A549 (cell line): ENCODE measurements around the gene CTRL. TPM values are rescaled to one million over a fixed set of nuclear protein-coding genes. Genes with fewer than 3 reads are reported as not detected.

Experiments
- ATAC-seq, 2 experiments: fragments of 200-7000 bp in 1 of 2; fragments of >200 bp in 1 of 2; cut with Nextera tagmentation in 1 of 2; cut with Tn5 transposase in 1 of 2; 3 replicates each; pipeline versions ENCODE4 v1.8.0 to v1.9.1; 2018 to 2020; ENCODE audit warnings: mild to moderate bottlenecking in 1 of 2, moderate library complexity in 1 of 2
- CTCF ChIA-PET: fragments of 300-600 bp; sonication (Branson Sonifier 250); formaldehyde crosslinking; extraction: SDS; loops from one replicate; lab custom pipeline; 2021; ENCODE audit warnings: antibody characterized with exemption, inconsistent platforms; lab: Yijun Ruan, JAX
- POLR2A ChIA-PET: fragments of 350-600 bp; formaldehyde crosslinking; extraction: SDS; loops from one replicate; lab custom pipeline; 2021; ENCODE audit warnings: antibody characterized with exemption, inconsistent platforms; lab: Yijun Ruan, JAX
- DNase-seq, 2 experiments: peaks; one replicate each; pipeline versions ENCODE4 v3.0.0 to v3.0.0-alpha.2; 2011 to 2016; ENCODE audit warnings: low read depth in 1 of 2, low spot score in 1 of 2
- FAIRE-seq: peaks from 2 replicates; lab custom pipeline; 2011; peaks lifted over from hg19 to GRCh38; lab: Jason Lieb, UNC
- H3K27ac ChIP-seq, 2 experiments: fragments of >200 bp; sonication (Bioruptor Twin); formaldehyde crosslinking; 3 replicates each; pipeline ENCODE4 v1.5.1; 2016 to 2017
- H3K4me1 ChIP-seq: fragments of >200 bp; sonication (Bioruptor Twin); formaldehyde crosslinking; 3 replicates; pipeline ENCODE4 v1.6.1; 2016
- H3K4me2 ChIP-seq: fragments of >200 bp; sonication (Bioruptor Twin); formaldehyde crosslinking; 3 replicates; pipeline ENCODE4 v1.6.1; 2016
- H3K4me3 ChIP-seq: fragments of >200 bp; sonication (Bioruptor Twin); formaldehyde crosslinking; 3 replicates; pipeline ENCODE4 v1.5.1; 2016
- H3K9me3 ChIP-seq: fragments of >200 bp; sonication (Bioruptor Twin); formaldehyde crosslinking; 3 replicates; pipeline ENCODE4 v1.6.1; 2016
- ATOH8 ChIP-seq: fragments of 250-450 bp; sonication (Bioruptor Pico); IDR thresholded peaks from 2 replicates; pipeline ENCODE4 v1.5.0; 2020; ENCODE audit warnings: low read depth, mild to moderate bottlenecking, moderate library complexity
- CEBPB ChIP-seq, 2 experiments: fragments of >200 bp in 1 of 2; sonication (Bioruptor Twin) in 1 of 2; formaldehyde crosslinking in 1 of 2; IDR thresholded peaks; 2 replicates each; pipeline ENCODE4 v1.6.1; 2012 to 2016
- CTCF ChIP-seq: fragments of >200 bp; sonication (Bioruptor Twin); formaldehyde crosslinking; IDR thresholded peaks from 3 replicates; pipeline ENCODE4 v1.5.1; 2016
- ESRRA ChIP-seq: fragments of 150-350 bp; IDR thresholded peaks from 2 replicates; pipeline ENCODE4 v1.6.1; 2014; ENCODE audit warnings: mild to moderate bottlenecking, low read length, borderline replicate concordance
- FOSB ChIP-seq: fragments of 250-450 bp; sonication (Bioruptor Pico); IDR thresholded peaks from 2 replicates; pipeline ENCODE4 v1.5.0; 2020; ENCODE audit warnings: mild to moderate bottlenecking, moderate library complexity
- FOXS1 ChIP-seq: fragments of 250-450 bp; sonication (Bioruptor Pico); IDR thresholded peaks from 2 replicates; pipeline ENCODE4 v1.5.0; 2020; ENCODE audit warnings: mild to moderate bottlenecking, moderate library complexity
- GATA3 ChIP-seq: IDR thresholded peaks from 2 replicates; pipeline ENCODE4 v1.6.1; 2012; ENCODE audit warnings: borderline replicate concordance
- HDAC2 ChIP-seq: fragments of 200-600 bp; sonication (generic); IDR thresholded peaks from 2 replicates; pipeline ENCODE4 v1.6.1; 2016
- HES2 ChIP-seq: fragments of >200 bp; sonication (Bioruptor Twin); formaldehyde crosslinking; IDR thresholded peaks from 2 replicates; pipeline ENCODE4 v1.6.1; 2016
- HEYL ChIP-seq: fragments of 250-450 bp; sonication (Bioruptor Pico); IDR thresholded peaks from 2 replicates; pipeline ENCODE4 v1.8.0; 2021; ENCODE audit warnings: mild to moderate bottlenecking, moderate library complexity
- HMGXB4 ChIP-seq: fragments of 250-450 bp; sonication (Bioruptor Pico); IDR thresholded peaks from 2 replicates; pipeline ENCODE4 v1.5.0; 2021; ENCODE audit warnings: mild to moderate bottlenecking, moderate library complexity, borderline replicate concordance
- JUN ChIP-seq, 2 experiments: fragments of >200 bp; sonication (Bioruptor Twin); formaldehyde crosslinking; IDR thresholded peaks; 2 replicates in 1 of 2; 3 replicates in 1 of 2; pipeline ENCODE4 v1.6.1; 2016 to 2017
- JUNB ChIP-seq: fragments of >200 bp; sonication (Bioruptor Twin); formaldehyde crosslinking; IDR thresholded peaks from 2 replicates; pipeline ENCODE4 v1.6.1; 2016
- NFE2L2 ChIP-seq: fragments of 150-350 bp; conservative IDR thresholded peaks from 2 replicates; pipeline ENCODE4 v1.6.1; 2014; ENCODE audit warnings: low read length
- NPAS2 ChIP-seq: fragments of 250-450 bp; sonication (Bioruptor Pico); IDR thresholded peaks from 2 replicates; pipeline ENCODE4 v1.8.0; 2022; ENCODE audit warnings: mild to moderate bottlenecking, moderate library complexity, borderline replicate concordance
- NR3C1 ChIP-seq: fragments of >200 bp; sonication (Bioruptor Twin); formaldehyde crosslinking; IDR thresholded peaks from 3 replicates; pipeline ENCODE4 v1.6.1; 2017
- PBX3 ChIP-seq: IDR thresholded peaks from 2 replicates; pipeline ENCODE4 v1.6.1; 2012
- POLR2A ChIP-seq: IDR thresholded peaks from 2 replicates; pipeline ENCODE4 v1.6.1; 2012; ENCODE audit warnings: mild to moderate bottlenecking, low read length
- RAD21 ChIP-seq, 2 experiments: fragments of >200 bp in 1 of 2; sonication (Bioruptor Twin) in 1 of 2; formaldehyde crosslinking in 1 of 2; IDR thresholded peaks in 1 of 2; conservative IDR thresholded peaks in 1 of 2; 2 replicates in 1 of 2; 3 replicates in 1 of 2; pipeline ENCODE4 v1.6.1; 2012 to 2018; ENCODE audit warnings: inconsistent platforms in 1 of 2
- RCOR1 ChIP-seq: fragments of 150-350 bp; IDR thresholded peaks from 2 replicates; pipeline ENCODE4 v1.6.1; 2014; ENCODE audit warnings: antibody characterized with exemption, low read length, low read depth
- TFCP2L1 ChIP-seq: fragments of 250-450 bp; sonication (Bioruptor Pico); IDR thresholded peaks from 2 replicates; pipeline ENCODE4 v1.5.0; 2021; ENCODE audit warnings: mild to moderate bottlenecking
- USF2 ChIP-seq: fragments of 450-650 bp; IDR thresholded peaks from 2 replicates; pipeline ENCODE4 v1.6.1; 2014; ENCODE audit warnings: antibody characterized with exemption
- ZNF302 ChIP-seq: fragments of 250-450 bp; sonication (Bioruptor Pico); IDR thresholded peaks from 2 replicates; pipeline ENCODE4 v1.9.0; 2021; ENCODE audit warnings: inconsistent platforms, mild to moderate bottlenecking, moderate library complexity
- WGBS: methylation state at CpG from one replicate; pipeline ENCODE4 v1.1.6; 2017; ENCODE audit errors: missing lambda C conversion rate; 5-methylcytosine and 5-hydroxymethylcytosine counted together
- polyA plus RNA-seq, 4 experiments: library from polyadenylated mRNA; depleted of rRNA in 3 of 4; stranded (reverse); fragments of >200 nt; fragmentation: RNase III in 1 of 4; extraction: RNeasy Plus Mini Kit Qiagen cat#74134 plus additional on column Dnase treatment in 1 of 4; gene quantifications; 2 replicates in 3 of 4; 3 replicates in 1 of 4; pipeline ENCODE4 v1.2.3, GENCODE V29; 2011 to 2017

Gene CTRL
- polyA plus RNA-seq, 2 of the 4 experiments (the other 2 are of a cell fraction), result 0.92 to 3.6 TPM

GRCh38 chr16:67922740-67923139 is 8.9 kb downstream of the CTRL start:
- Histone ChIP-seq H3K4me3 (no peak overlapping the region), H3K27ac (no peak overlapping the region), H3K9me3 (no peaks in the 10 kb centered on the region), H3K4me2 (no peak overlapping the region), H3K4me1 (peaks cover 5% of the 10 kb centered on the region)
- ATAC-seq, result no peak
- 83% methylated on average over 8 of the region's 8 CpGs for WGBS
- no peak for FAIRE-seq
- ChIA-PET POLR2A (no interaction called here), CTCF (interaction anchor here (1.1 to 22.2 kb wide), 4 partner anchors 41 to 429 kb away, joined by 3 to 370 read pairs (median 26); partner anchors contain the start of genes EDC4 and NRN1L)
- DNase-seq, result no peak
- TF ChIP-seq ATOH8, result no peak
- TF ChIP-seq FOXS1 (CRISPR knock-in tag), result no peak
- no peak for TF ChIP-seq CEBPB (IDR thresholded peaks at IDR 0.05)
- no peak for TF ChIP-seq CTCF
- no peak for TF ChIP-seq RAD21 (conservative IDR thresholded peaks at IDR 0.05 in 1 of 2, IDR thresholded peaks at IDR 0.05 in 1 of 2)
- no peak for TF ChIP-seq USF2
- no peak for TF ChIP-seq HES2
- no peak for TF ChIP-seq NR3C1
- no peak for TF ChIP-seq ESRRA

GRCh38 chr16:67922221-67922620 is 9.4 kb downstream of the CTRL start:
- POLR2A ChIA-PET, result no interaction called here
- peaks cover 11% of the 10 kb centered on the region for H3K4me1 ChIP-seq
- CTCF ChIA-PET, result interaction anchor here (1.1 to 22.2 kb wide), 4 partner anchors 41 to 428 kb away, joined by 3 to 370 read pairs (median 26); partner anchors contain the start of genes EDC4 and NRN1L

More at GRCh38 chr16:67922221-67922620, 9.4 kb downstream of the CTRL start:
- no peak for FAIRE-seq
- Histone ChIP-seq H3K4me2 (no peak overlapping the region), H3K27ac (no peak overlapping the region), H3K9me3 (no peaks in the 10 kb centered on the region), H3K4me3 (no peak overlapping the region)
- DNase-seq, result no peak
- 89% methylated on average over 5 of the region's 5 CpGs for WGBS
- no peak for ATAC-seq
- TF ChIP-seq HEYL (CRISPR knock-in tag) (no peak), TFCP2L1 (CRISPR knock-in tag) (no peak), POLR2A (no peak), HDAC2 (no peak), NFE2L2 (no peak), FOSB (no peak), JUN (IDR thresholded peaks at IDR 0.05) (no peak), NPAS2 (no peak), GATA3 (no peak), JUNB (no peak), PBX3 (no peak), ZNF302 (CRISPR knock-in tag) (no peak), RCOR1 (no peak), HMGXB4 (CRISPR knock-in tag) (no peak)
- TF ChIP-seq, all 56 proteins: peak for 0
